Measurements from ENCODE around the gene AGMO.

AGMO gene

DNA sequence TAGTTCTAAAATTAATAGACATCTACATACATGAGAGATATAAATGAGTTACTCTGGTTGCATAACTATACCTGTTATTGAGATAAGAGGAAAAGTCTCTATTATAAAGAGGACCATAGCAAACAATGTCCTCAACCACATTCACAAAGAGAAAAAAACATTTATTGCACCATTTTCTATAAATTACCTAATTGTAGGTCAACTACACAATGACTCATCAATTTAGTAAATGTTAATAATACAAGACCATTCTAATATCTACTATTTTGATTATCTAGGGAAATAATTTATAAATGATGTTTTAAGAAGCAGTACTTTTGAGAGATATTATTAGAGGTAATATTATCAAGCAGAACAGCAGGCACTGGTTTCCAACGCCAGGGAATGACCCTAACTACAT is 246.1 kb downstream of the AGMO start:
- Histone ChIP-seq H3F3A (ENCODE audit: insufficient read depth) (no peaks in the 10 kb centered on the region), H3K9me3 (ENCODE audit: insufficient read depth, low read length) (no peaks in the 10 kb centered on the region), H3K27me3 (ENCODE audit: low read length) (no peaks in the 10 kb centered on the region), H3K9ac (ENCODE audit: low read length) (no peak overlapping the region), H3K27ac (ENCODE audit: low read depth, low read length) (no peak overlapping the region), H4K20me1 (ENCODE audit: low read depth, low read length) (no peaks in the 10 kb centered on the region), H2AFZ (ENCODE audit: low read depth, low read length, severe bottlenecking) (no peak overlapping the region), H3K4me3 (ENCODE audit: insufficient read depth, low read length, poor library complexity, severe bottlenecking) (no peak overlapping the region), H3K4me2 (ENCODE audit: low read depth, low read length, poor library complexity, severe bottlenecking) (no peak overlapping the region), H3K79me2 (ENCODE audit: insufficient read depth, low read length) (no peaks in the 10 kb centered on the region), H3K9me2 (replicated peaks; ENCODE audit: insufficient read depth, low read length) (no peaks in the 10 kb centered on the region), H3K36me3 (ENCODE audit: low read length) (no peaks in the 10 kb centered on the region)
- TF ChIP-seq, protein P1, sequence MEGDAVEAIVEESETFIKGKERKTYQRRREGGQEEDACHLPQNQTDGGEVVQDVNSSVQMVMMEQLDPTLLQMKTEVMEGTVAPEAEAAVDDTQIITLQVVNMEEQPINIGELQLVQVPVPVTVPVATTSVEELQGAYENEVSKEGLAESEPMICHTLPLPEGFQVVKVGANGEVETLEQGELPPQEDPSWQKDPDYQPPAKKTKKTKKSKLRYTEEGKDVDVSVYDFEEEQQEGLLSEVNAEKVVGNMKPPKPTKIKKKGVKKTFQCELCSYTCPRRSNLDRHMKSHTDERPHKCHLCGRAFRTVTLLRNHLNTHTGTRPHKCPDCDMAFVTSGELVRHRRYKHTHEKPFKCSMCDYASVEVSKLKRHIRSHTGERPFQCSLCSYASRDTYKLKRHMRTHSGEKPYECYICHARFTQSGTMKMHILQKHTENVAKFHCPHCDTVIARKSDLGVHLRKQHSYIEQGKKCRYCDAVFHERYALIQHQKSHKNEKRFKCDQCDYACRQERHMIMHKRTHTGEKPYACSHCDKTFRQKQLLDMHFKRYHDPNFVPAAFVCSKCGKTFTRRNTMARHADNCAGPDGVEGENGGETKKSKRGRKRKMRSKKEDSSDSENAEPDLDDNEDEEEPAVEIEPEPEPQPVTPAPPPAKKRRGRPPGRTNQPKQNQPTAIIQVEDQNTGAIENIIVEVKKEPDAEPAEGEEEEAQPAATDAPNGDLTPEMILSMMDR (IDR thresholded peaks at IDR 0.05; ENCODE audit: insufficient read depth, low read length, poor library complexity, severe bottlenecking), result no peak
- TF ChIP-seq EZH2phosphoT487 (conservative IDR thresholded peaks at IDR 0.05; ENCODE audit: low read length), result no peak

DNA sequence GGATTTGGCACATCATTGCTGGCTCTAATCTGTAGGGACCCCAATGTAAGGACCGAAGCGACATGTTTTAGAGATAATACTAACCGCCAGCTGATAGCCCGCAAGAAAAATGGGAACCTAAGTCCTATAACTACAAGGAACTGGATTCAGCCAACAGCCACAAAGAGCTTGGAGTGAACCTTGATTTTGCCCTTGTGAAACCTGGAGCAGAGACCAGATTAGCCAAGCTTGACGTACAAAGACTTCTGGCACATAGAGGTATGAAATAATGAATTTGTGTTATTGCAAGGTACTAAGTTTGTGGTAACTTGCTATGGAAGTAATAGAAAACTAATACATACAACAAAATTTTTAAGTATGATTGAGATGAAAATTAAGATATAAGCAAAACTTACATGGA is 246.9 kb downstream of the AGMO start:
- Histone ChIP-seq H3K9me2 (replicated peaks; ENCODE audit: insufficient read depth, low read length) (no peaks in the 10 kb centered on the region), H2AFZ (ENCODE audit: low read depth, low read length, severe bottlenecking) (no peak overlapping the region), H3K9ac (ENCODE audit: low read length) (no peak overlapping the region), H3F3A (ENCODE audit: insufficient read depth) (no peaks in the 10 kb centered on the region), H3K79me2 (ENCODE audit: insufficient read depth, low read length) (no peaks in the 10 kb centered on the region), H3K36me3 (ENCODE audit: low read length) (no peaks in the 10 kb centered on the region), H3K4me2 (ENCODE audit: low read depth, low read length, poor library complexity, severe bottlenecking) (no peak overlapping the region), H3K9me3 (ENCODE audit: insufficient read depth, low read length) (no peaks in the 10 kb centered on the region), H4K20me1 (ENCODE audit: low read depth, low read length) (no peaks in the 10 kb centered on the region), H3K27ac (ENCODE audit: low read depth, low read length) (no peak overlapping the region), H3K27me3 (ENCODE audit: low read length) (no peaks in the 10 kb centered on the region), H3K4me3 (ENCODE audit: insufficient read depth, low read length, poor library complexity, severe bottlenecking) (no peak overlapping the region)
- TF ChIP-seq, protein P1 (IDR thresholded peaks at IDR 0.05; ENCODE audit: insufficient read depth, low read length, poor library complexity, severe bottlenecking), result no peak
- no peak for TF ChIP-seq EZH2phosphoT487 (conservative IDR thresholded peaks at IDR 0.05; ENCODE audit: low read length)

DNA sequence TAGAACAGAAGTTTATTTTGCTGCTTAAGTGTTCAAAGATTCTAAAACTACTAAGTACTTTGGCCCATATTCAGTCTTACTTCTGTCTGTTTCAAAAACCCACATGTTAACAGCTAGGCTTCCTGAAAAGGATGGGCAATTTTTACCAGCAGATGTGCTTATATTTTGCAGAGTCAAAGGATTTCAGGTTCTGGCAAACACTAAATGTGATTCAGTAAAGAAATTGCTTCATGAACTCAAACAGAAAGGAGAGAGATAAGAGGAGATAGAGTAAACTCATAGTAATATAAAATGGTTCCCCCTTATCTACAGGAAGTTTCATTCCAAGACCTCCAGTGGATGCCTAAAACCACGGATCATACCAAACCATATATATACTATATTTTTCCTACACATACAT is 248.5 kb downstream of the AGMO start:
- TF ChIP-seq, protein P1 (IDR thresholded peaks at IDR 0.05; ENCODE audit: insufficient read depth, low read length, poor library complexity, severe bottlenecking), result no peak
- TF ChIP-seq EZH2phosphoT487 (conservative IDR thresholded peaks at IDR 0.05; ENCODE audit: low read length), result no peak
- Histone ChIP-seq H4K20me1 (ENCODE audit: low read depth, low read length) (no peaks in the 10 kb centered on the region), H3K27ac (ENCODE audit: low read depth, low read length) (no peak overlapping the region), H3F3A (ENCODE audit: insufficient read depth) (no peaks in the 10 kb centered on the region), H3K9me3 (ENCODE audit: insufficient read depth, low read length) (no peaks in the 10 kb centered on the region), H2AFZ (ENCODE audit: low read depth, low read length, severe bottlenecking) (no peak overlapping the region), H3K9me2 (replicated peaks; ENCODE audit: insufficient read depth, low read length) (no peaks in the 10 kb centered on the region), H3K79me2 (ENCODE audit: insufficient read depth, low read length) (no peaks in the 10 kb centered on the region), H3K27me3 (ENCODE audit: low read length) (no peaks in the 10 kb centered on the region), H3K36me3 (ENCODE audit: low read length) (no peaks in the 10 kb centered on the region), H3K9ac (ENCODE audit: low read length) (no peak overlapping the region), H3K4me2 (ENCODE audit: low read depth, low read length, poor library complexity, severe bottlenecking) (no peak overlapping the region), H3K4me3 (ENCODE audit: insufficient read depth, low read length, poor library complexity, severe bottlenecking) (no peak overlapping the region)

All from SU-DHL-6 (cell line).